Measurements from ENCODE around the gene DRICH1.

GRCh38 chr22:23603266-23603665 lies 28.9 kb downstream of the DRICH1 start:
- no peak for TF ChIP-seq CTCF (IDR thresholded peaks at IDR 0.05)
- no peak for TF ChIP-seq POLR2A (IDR thresholded peaks at IDR 0.05)
